ENCODE data around the gene TRIM33.

The TRIM33 gene

GRCh38 chr1:114349891-114350605, 161.0 kb downstream of the TRIM33 start:
- no peak for DNase-seq (ENCODE audit: low read depth)

DNA sequence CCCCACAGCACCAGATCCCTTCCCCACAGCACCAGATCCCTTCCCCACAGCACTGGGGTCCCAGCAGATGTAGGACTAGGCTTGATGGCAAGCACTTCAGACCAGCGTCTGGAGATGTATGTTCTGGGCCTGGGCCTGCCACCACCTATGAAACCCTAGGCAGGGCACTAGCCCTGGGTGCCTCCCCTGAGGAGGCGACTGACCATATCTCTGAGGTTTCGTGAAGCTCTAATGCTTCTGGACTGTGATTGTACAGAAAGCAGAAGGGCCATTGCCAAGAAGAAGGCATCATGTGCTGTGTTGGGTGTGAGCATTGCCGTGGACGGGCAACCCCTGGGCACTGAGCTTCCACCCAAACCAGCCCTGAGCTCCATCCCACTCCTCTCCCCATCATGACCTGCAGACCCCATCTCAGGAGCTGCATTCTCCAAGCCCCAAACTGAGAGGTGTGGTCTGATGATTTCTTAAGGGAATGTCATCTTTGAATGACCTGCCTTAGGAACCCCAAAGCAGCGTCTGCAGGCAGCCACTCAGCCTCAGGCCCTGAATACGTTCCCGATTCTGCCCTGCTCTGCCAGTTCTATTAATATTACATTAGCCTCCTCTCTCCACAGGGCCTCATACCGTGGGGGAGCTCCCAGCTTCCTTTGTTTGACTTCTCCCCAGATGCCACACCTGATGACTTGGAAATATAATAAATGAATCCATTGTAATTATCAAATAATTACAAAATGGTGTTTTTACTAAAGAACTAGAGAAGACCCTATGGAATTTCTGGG, 163.4 kb downstream of the TRIM33 start:
- DNase-seq (ENCODE audit: low read depth): no peak

- peak; percentile 82 for DNase-seq (ENCODE audit: low read depth)
Measured at GRCh38 chr1:114346480-114347029, 164.4 kb downstream of the TRIM33 start.

GRCh38 chr1:114345930-114346479, 165.0 kb downstream of the TRIM33 start:
- no peak for DNase-seq (ENCODE audit: low read depth)

DNA sequence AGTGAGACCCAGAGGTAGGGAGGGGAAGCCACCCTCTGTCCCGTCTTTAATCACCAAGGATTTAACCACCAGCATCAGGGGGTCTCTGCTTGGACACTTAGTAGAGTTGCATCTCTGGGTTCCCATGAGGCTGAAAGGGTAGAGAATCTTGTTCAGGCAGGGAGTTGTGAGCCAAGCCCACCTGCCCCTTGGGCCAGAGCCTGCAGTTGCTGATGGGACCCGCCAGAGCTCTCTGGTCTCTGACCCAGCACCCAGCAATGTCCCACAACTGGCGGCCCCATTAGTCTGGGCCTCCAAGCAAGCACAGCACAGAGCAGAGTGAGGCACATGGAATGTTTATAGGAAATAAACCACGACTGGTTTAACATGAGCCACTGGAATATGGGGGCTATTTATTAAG, 166.3 kb downstream of the TRIM33 start:
- no peak for DNase-seq (ENCODE audit: low read depth)

Data from T-helper 22 cell (primary cell).